Right atrium auricular region (tissue), 2 donors: ENCODE data around the gene CEP112. TPM values are rescaled to one million over a fixed set of nuclear protein-coding genes. Genes with fewer than 3 reads are reported as not detected.

ENCODE experiments used
- DNase-seq: peaks from one replicate; pipeline ENCODE4 v3.0.0-alpha.2; 2019; ENCODE audit warnings: low spot score
- H3K27ac ChIP-seq, 2 donors: fragments of 200-600 bp; sonication (generic); 1 replicate in 1 of 2; 2 replicates in 1 of 2; pipeline ENCODE4 v1.5.1; 2016 to 2019
- H3K27me3 ChIP-seq, 2 donors: fragments of 200-600 bp; sonication (generic); one replicate each; pipeline versions ENCODE4 v1.5.1 to v1.6.0; 2017 to 2019
- H3K36me3 ChIP-seq: fragments of 200-600 bp; sonication (generic); one replicate; pipeline ENCODE4 v1.5.1; 2016
- H3K4me1 ChIP-seq, 2 donors: fragments of 200-600 bp; sonication (generic); one replicate each; pipeline versions ENCODE4 v1.5.1 to v1.6.0; 2017 to 2019
- H3K4me3 ChIP-seq, 2 donors: fragments of 200-600 bp; sonication (generic); 1 replicate in 1 of 2; 2 replicates in 1 of 2; pipeline ENCODE4 v1.5.1; 2017 to 2019; ENCODE audit warnings: mild to moderate bottlenecking in 1 of 2, moderate library complexity in 1 of 2
- H3K9me3 ChIP-seq, 2 donors: fragments of 200-600 bp; sonication (generic); one replicate each; pipeline ENCODE4 v1.5.1; 2019
- CTCF ChIP-seq, 2 donors: fragments of 200-600 bp; sonication (generic); IDR thresholded peaks; one replicate each; pipeline ENCODE4 v1.5.1; 2019; ENCODE audit warnings: antibody characterized with exemption in 2 of 2
- total RNA-seq, 2 donors: library from RNA; depleted of rRNA; stranded (reverse); fragments of >200 nt; gene quantifications; one replicate each; pipeline ENCODE4 v1.1.0, GENCODE V29; 2016

The CEP112 gene
- total RNA-seq, 2 donors from 2014 or later = 8.1 to 11.2 TPM

DNA sequence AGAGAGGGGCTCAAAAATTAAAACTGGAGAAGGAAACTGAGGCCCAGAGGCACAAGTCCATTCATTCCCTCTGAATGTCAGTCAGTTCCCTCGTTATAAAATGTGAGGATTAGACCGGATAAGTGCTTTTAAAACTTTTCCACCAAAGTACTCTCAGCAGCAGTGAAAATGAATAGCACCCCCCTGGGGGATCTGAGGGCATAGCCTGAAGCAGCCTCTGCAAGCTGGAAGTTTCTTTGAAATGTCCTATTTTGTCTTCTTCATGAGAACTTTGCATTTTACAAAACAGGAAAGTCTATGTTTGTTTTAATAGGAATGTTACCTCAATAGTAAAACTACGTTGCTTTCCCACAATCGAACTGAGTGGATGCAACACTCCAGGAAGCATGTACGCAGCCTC, 273.0 kb downstream of the CEP112 start:
- TF ChIP-seq CTCF (IDR thresholded peaks at IDR 0.05) = peak in 1 of 2 donors; percentile 32
- Histone ChIP-seq H3K9me3 (no peaks in the 10 kb centered on the region), H3K4me1 (peaks cover 0 to 14% of the 10 kb centered on the region in 2 donors), H3K27me3 (no peaks in the 10 kb centered on the region), H3K4me3 (no peak overlapping the region), H3K27ac (no peak overlapping the region), H3K36me3 (no peaks in the 10 kb centered on the region)
- DNase-seq = no peak

GRCh38 chr17:65918500-65918899, 273.4 kb downstream of the CEP112 start:
- H3K27me3 ChIP-seq = no peaks in the 10 kb centered on the region
- H3K36me3 ChIP-seq = no peaks in the 10 kb centered on the region
- H3K9me3 ChIP-seq = no peaks in the 10 kb centered on the region
- no peak for TF ChIP-seq CTCF (IDR thresholded peaks at IDR 0.05)
- no peak overlapping the region for H3K4me3 ChIP-seq
- no peak for DNase-seq
- H3K27ac ChIP-seq = no peak overlapping the region
- H3K4me1 ChIP-seq = peaks cover 0 to 14% of the 10 kb centered on the region in 2 donors

DNA sequence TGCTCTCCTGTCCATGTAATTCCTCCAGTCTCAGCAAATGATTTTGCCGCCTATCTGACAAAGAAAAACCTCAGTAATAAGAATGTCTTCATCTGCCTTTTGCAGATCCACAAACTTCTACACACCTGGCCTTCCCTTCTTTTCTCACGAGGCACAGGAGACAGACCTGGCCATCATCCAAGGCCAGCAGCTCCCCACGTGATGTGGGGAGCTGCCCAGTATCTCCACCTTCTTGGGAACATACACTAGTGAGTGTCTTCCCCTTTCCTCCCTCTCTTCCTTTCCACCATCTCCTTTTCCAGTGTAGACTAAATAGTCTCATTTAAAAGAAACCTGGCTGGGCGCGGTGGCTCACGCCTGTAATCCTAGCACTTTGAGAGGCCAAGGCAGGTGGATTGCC, 274.4 kb downstream of the CEP112 start:
- TF ChIP-seq CTCF (IDR thresholded peaks at IDR 0.05) = no peak
- H3K36me3 ChIP-seq = no peaks in the 10 kb centered on the region
- H3K4me3 ChIP-seq = no peak overlapping the region
- H3K27me3 ChIP-seq = no peaks in the 10 kb centered on the region
- no peak overlapping the region for H3K27ac ChIP-seq
- peaks cover 0 to 14% of the 10 kb centered on the region in 2 donors for H3K4me1 ChIP-seq
- no peaks in the 10 kb centered on the region for H3K9me3 ChIP-seq
- DNase-seq = no peak

DNA sequence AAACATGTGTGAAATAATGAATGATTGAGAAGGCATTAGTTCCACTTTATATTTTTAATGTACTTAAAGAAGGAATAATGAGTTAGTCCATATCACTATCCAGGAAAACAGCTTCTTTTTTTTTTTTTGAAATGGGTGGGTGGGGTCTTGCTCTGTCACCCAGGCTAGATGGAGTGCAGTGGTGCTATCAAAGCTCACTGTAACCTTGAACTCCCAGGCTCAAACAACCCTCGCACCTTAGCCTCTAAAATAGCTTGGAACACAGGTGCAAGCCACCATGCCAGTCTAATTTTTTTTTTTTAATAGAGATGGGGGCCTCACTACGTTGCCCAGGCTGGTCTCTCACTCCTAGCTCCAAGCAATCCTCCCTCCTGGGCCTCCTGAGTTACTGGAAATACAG, 275.5 kb downstream of the CEP112 start:
- Histone ChIP-seq H3K9me3 (no peaks in the 10 kb centered on the region), H3K4me3 (no peak overlapping the region), H3K27ac (no peak overlapping the region), H3K36me3 (no peaks in the 10 kb centered on the region), H3K4me1 (peaks cover 0 to 14% of the 10 kb centered on the region in 2 donors), H3K27me3 (no peaks in the 10 kb centered on the region)
- no peak for DNase-seq
- no peak for TF ChIP-seq CTCF (IDR thresholded peaks at IDR 0.05)

- Histone ChIP-seq H3K27me3 (no peaks in the 10 kb centered on the region), H3K4me3 (no peak overlapping the region), H3K9me3 (peaks cover 0 to 6% of the 10 kb centered on the region in 2 donors), H3K27ac (no peak overlapping the region), H3K36me3 (no peaks in the 10 kb centered on the region), H3K4me1 (peaks cover 0 to 14% of the 10 kb centered on the region in 2 donors)
- TF ChIP-seq CTCF (IDR thresholded peaks at IDR 0.05) = no peak
- no peak for DNase-seq
Measured at GRCh38 chr17:65914784-65915342, 277.1 kb downstream of the CEP112 start.

DNA sequence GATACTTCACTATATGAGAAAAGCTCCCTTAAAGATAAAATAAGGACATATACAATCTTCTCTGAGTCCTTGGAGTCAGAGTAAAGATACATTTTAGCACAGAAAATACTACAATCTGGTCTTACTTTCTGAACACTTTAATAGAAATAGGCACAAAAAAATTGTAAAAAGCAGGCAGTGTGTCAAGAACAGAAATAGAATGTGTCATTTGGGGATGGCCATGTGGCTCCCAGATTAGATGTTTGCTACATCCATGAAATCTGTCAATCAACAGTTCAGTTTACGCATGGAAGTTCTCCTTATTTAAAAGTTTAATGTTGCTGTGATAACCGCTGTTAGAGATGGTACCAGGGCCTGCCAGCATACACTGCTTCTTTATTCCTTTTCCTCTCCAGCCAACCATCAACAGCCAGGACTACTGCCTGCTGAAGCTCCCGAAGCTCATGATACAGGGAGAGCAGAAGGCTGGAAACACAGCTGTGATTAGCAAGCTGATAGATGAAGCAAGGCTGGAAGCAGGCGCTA, 278.5 kb downstream of the CEP112 start:
- TF ChIP-seq CTCF (IDR thresholded peaks at IDR 0.05) = no peak
- Histone ChIP-seq H3K27me3 (no peaks in the 10 kb centered on the region), H3K36me3 (no peaks in the 10 kb centered on the region), H3K27ac (no peak overlapping the region), H3K4me1 (peaks cover 0 to 3% of the 10 kb centered on the region in 2 donors), H3K4me3 (no peak overlapping the region), H3K9me3 (peaks cover 0 to 6% of the 10 kb centered on the region in 2 donors)
- DNase-seq = no peak
